CD4-positive, alpha-beta T cell (primary cell): ENCODE data around the gene NR1H3. TPM values are rescaled to one million over a fixed set of nuclear protein-coding genes. Genes with fewer than 3 reads are reported as not detected.

ENCODE experiments used
- ATAC-seq: fragments of 200-7000 bp; cut with Tn5 transposase; one replicate; pipeline ENCODE4 v1.10.0; 2022; ENCODE audit warnings: mild to moderate bottlenecking; ENCODE audit not compliant: poor library complexity
- CTCF ChIA-PET: fragments of 350-600 bp; sonication (Branson Sonifier 250); formaldehyde crosslinking; loops from one replicate; lab custom pipeline; 2021; ENCODE audit warnings: antibody characterized with exemption, inconsistent platforms; lab: Charles Lee
- POLR2A ChIA-PET: fragments of 350-600 bp; sonication (Branson Sonifier 250); formaldehyde crosslinking; loops from one replicate; lab custom pipeline; 2021; ENCODE audit warnings: antibody characterized with exemption, inconsistent platforms; lab: Charles Lee
- DNase-seq, 14 experiments: peaks; one replicate each; pipeline ENCODE4 v3.0.0-alpha.2; 2013 to 2020; ENCODE audit warnings: mixed read lengths in 2 of 14
- H3K27ac ChIP-seq, 2 donors: one replicate each; pipeline versions ENCODE4 v1.5.1 to v1.7.0; 2013; ENCODE audit warnings: low read length in 2 of 2, low read depth in 1 of 2, mild to moderate bottlenecking in 1 of 2
- H3K27me3 ChIP-seq, 2 experiments: 1 replicate in 1 of 2; 2 replicates in 1 of 2; pipeline versions ENCODE4 v1.6.1 to v1.7.0; 2013; ENCODE audit warnings: low read length in 2 of 2, control low read depth in 1 of 2, mild to moderate bottlenecking in 1 of 2, moderate library complexity in 1 of 2; ENCODE audit not compliant: insufficient read depth in 2 of 2, control insufficient read depth in 1 of 2
- H3K36me3 ChIP-seq: one replicate; pipeline ENCODE4 v1.6.1; 2013; ENCODE audit warnings: low read length, control low read depth; ENCODE audit not compliant: insufficient read depth
- H3K4me1 ChIP-seq: one replicate; pipeline ENCODE4 v1.6.1; 2013; ENCODE audit warnings: low read length, control low read depth; ENCODE audit not compliant: insufficient read depth
- H3K4me3 ChIP-seq: one replicate; pipeline ENCODE4 v1.5.1; 2013; ENCODE audit warnings: mild to moderate bottlenecking, low read length, moderate library complexity
- H3K9me3 ChIP-seq, 2 experiments: 1 replicate in 1 of 2; 2 replicates in 1 of 2; pipeline versions ENCODE4 v1.6.1 to v1.7.0; 2013; ENCODE audit warnings: low read length in 2 of 2, mild to moderate bottlenecking in 2 of 2, control low read depth in 1 of 2, moderate library complexity in 1 of 2; ENCODE audit not compliant: control insufficient read depth in 1 of 2, insufficient read depth in 1 of 2
- H3K27ac Mint-ChIP-seq: one replicate; pipeline ENCODE4 v1.8.0; 2020; ENCODE audit warnings: mixed read lengths
- H3K27me3 Mint-ChIP-seq: one replicate; pipeline ENCODE4 v1.8.0; 2021; ENCODE audit warnings: mixed read lengths
- H3K36me3 Mint-ChIP-seq: one replicate; pipeline ENCODE4 v1.8.0; 2021; ENCODE audit warnings: low read depth, mixed read lengths
- H3K4me1 Mint-ChIP-seq: one replicate; pipeline ENCODE4 v1.8.0; 2021; ENCODE audit warnings: low read depth, mixed read lengths
- H3K4me3 Mint-ChIP-seq: one replicate; pipeline ENCODE4 v1.8.0; 2020; ENCODE audit warnings: mild to moderate bottlenecking, mixed read lengths
- H3K9me3 Mint-ChIP-seq: one replicate; pipeline ENCODE4 v1.8.0; 2020; ENCODE audit warnings: mixed read lengths
- CTCF ChIP-seq: fragments of 200-600 bp; IDR thresholded peaks from one replicate; pipeline ENCODE4 v1.8.0; 2022; ENCODE audit warnings: antibody characterized with exemption, mild to moderate bottlenecking
- intact Hi-C, 2 experiments: fragments of 100-400 bp; cut with DNase I in 1 of 2; cut with micrococcal nuclease in 1 of 2; formaldehyde crosslinking; loops; one replicate each; pipeline versions ENCODE4 v1.15.1 to v1.9.0; 2023 to 2025; cut with DNase I, micrococcal nuclease
- total RNA-seq, 174 experiments: library from RNA in 2 of 174; stranded (reverse) in 2 of 174; gene quantifications; one replicate each; pipeline ENCODE4 v1.2.3 and lab custom pipeline; 2021 to 2026

The NR1H3 gene
- total RNA-seq, 2 experiments from 2014 or later = 1.8 to 2.3 TPM

DNA sequence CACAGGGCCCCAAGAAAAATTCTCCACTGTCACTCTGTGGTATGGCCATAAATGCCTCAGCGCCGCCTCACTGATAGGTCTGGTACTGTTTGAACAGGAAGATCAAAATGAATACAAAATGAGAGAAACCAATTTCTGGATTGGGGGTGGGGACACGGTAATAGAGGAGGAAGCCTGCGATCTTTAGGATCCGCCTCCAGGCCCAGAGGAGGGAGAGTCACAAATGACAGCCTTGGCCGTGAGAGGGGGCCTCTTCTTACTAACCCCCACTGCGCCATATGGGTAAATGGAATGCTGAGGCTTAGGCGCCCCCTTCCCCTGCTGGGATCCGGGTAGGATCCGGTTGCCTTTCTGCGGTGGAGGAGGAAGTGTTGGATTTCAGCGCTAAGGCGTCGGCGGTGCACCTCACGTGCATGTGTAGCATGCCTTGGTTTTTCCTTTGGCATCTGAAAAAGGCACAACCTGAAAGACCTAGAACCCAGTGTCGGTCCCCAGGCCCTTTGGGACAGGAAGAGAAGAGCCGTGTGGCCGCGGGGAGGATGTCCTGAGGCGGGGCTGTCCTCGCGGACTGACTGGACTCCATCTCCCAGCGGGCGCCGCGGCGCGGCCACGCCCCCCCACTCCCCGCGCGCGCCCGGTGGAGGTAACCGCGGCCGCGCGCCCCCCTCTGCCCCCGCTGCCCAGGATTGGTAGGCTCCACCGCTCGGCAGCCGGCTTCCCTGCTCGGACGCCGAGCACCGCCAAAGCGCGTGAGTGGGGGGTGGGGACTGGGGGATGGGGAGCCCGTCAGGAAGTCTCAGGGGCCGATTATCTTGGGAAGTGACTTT is 11.4 kb downstream of the NR1H3 start:
- H3K9me3 ChIP-seq = no peaks in the 10 kb centered on the region
- peak overlapping the region; percentile 91 to 94 for H3K27ac ChIP-seq
- Mint-ChIP-seq H3K4me1 (peaks cover 57% of the 10 kb centered on the region), H3K27ac (peak overlapping the region; percentile 99), H3K9me3 (no peaks in the 10 kb centered on the region), H3K36me3 (peaks cover 30% of the 10 kb centered on the region), H3K4me3 (peak overlapping the region; percentile 94), H3K27me3 (no peaks in the 10 kb centered on the region)
- peaks cover 58% of the 10 kb centered on the region for H3K4me1 ChIP-seq
- H3K27me3 ChIP-seq = no peaks in the 10 kb centered on the region
- H3K4me3 ChIP-seq = peak overlapping the region; percentile 71
- CTCF ChIA-PET = interaction anchor here (0.8 to 3.3 kb wide), 3 partner anchors 21 to 55 kb away, joined by 3 to 10 read pairs (median 3); partner anchors contain the start of genes ACP2 and DDB2
- POLR2A ChIA-PET = interaction anchor here (1.1 to 4.4 kb wide), 8 partner anchors 10 to 114 kb away, joined by 3 to 24 read pairs (median 16); partner anchors contain the start of genes ACP2 and DDB2
- TF ChIP-seq CTCF = peak; percentile 22
- H3K36me3 ChIP-seq = peaks cover 8% of the 10 kb centered on the region
- intact Hi-C loops = loop anchor here (1.0 kb wide), 6 partner anchors 21 to 157 kb away; partner anchors contain the start of genes ACP2 (in 1 of the 2), DDB2 (in 1 of the 2) and PSMC3 (in 1 of the 2)
- DNase-seq (peak; percentile 74 to 93 (median 84)), ATAC-seq (peak; percentile 62)

GRCh38 chr11:47269829-47270305 is 12.1 kb downstream of the NR1H3 start, which contains the start of gene MADD:
Gene MADD, plus strand, starts transcription at chr11:47270133.
- Mint-ChIP-seq H3K4me3 (peak within 1 kb of the TSS; percentile 94), H3K27me3 (no peaks in the 10 kb centered on the region), H3K9me3 (no peaks in the 10 kb centered on the region), H3K4me1 (peaks cover 58% of the 10 kb centered on the region), H3K27ac (peak within 1 kb of the TSS; percentile 99), H3K36me3 (peaks cover 36% of the 10 kb centered on the region)
- H3K27ac ChIP-seq = peak within 1 kb of the TSS; percentile 91 to 94
- H3K27me3 ChIP-seq = no peaks in the 10 kb centered on the region
- POLR2A ChIA-PET = interaction anchor here (0.7 to 4.4 kb wide), 7 partner anchors 15 to 92 kb away, joined by 3 to 21 read pairs (median 6); partner anchors contain the start of genes ACP2 and DDB2
- H3K9me3 ChIP-seq = no peaks in the 10 kb centered on the region
- ATAC-seq = peak; percentile 72
- intact Hi-C loops = loop anchor here (1.0 to 10.0 kb wide), 10 partner anchors 22 to 565 kb away; partner anchors contain the start of genes ACP2 (in 1 of the 2), ARHGAP1 (in 1 of the 2), DDB2 (in 1 of the 2) and KBTBD4 (in 1 of the 2)
- CTCF ChIA-PET = interaction anchor here (1.7 to 3.3 kb wide), 3 partner anchors 21 to 83 kb away, joined by 3 to 10 read pairs (median 5); partner anchors contain the start of gene ACP2
- DNase-seq = peak; percentile 83 to 97 (median 92)
- peaks cover 56% of the 10 kb centered on the region for H3K4me1 ChIP-seq
- peaks cover 14% of the 10 kb centered on the region for H3K36me3 ChIP-seq
- H3K4me3 ChIP-seq = peak within 1 kb of the TSS; percentile 71
- no peak for TF ChIP-seq CTCF
